LHCN-M2 (cell line): ENCODE data around the gene FOXP1. TPM values are rescaled to one million over a fixed set of nuclear protein-coding genes. Genes with fewer than 3 reads are reported as not detected.
A peak's percentile ranks its signal among the peaks of the same experiment; 100 is the strongest.

Experiments
- DNase-seq: peaks from one replicate; pipeline ENCODE4 v3.0.0-alpha.2; 2012; ENCODE audit warnings: low read depth
- total RNA-seq: library from RNA; depleted of rRNA; stranded (reverse); fragments of >200 nt; gene quantifications from 2 replicates; pipeline ENCODE4 v1.2.3, GENCODE V29; 2014

Gene FOXP1
- total RNA-seq, 1 experiment from 2014 or later = 18.2 TPM

DNA sequence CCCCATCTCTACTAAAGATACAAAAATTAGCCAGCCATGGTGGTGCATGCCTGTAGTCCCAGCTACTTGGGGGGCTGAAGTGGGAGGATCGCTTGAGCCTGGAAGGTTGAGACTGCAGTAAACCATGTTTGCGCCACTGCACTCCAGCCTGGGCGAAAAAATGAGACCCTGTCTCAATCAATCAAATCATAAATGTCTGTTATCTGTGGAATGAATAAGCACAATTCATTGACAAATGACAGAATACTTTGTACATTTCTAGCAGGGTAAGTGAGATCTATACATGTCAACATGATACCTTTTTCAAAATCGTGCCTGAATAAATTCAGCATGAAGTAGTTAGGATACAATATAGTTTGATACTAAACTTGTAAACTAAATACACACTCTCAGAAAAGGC lies 181.2 kb downstream of the FOXP1 start:
- no peak for DNase-seq

DNA sequence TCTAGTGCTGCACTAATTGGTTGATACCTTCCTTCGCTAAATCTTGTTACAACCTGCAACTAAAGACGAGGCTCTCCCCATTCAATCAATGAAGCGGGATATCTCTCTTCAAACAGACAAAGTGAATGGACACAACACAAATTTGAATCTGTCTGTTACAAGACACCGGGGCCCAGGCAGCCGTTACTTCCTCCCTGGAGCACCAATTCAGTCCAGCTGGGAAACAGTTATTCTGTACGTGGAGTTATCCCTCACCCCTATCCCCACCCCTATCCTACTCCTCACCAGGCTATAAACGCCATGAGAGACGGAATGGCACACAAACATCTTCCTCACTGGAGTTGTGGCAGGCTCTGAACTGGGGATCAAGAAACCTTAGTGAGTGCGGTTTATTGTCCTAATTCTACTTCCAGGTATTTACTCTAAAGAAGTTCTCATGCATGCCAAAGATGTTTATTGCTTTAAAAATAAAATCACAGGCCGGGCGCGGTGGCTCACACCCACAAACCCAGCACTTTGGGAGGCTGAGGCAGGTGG lies 181.8 kb downstream of the FOXP1 start:
- no peak for DNase-seq

DNA sequence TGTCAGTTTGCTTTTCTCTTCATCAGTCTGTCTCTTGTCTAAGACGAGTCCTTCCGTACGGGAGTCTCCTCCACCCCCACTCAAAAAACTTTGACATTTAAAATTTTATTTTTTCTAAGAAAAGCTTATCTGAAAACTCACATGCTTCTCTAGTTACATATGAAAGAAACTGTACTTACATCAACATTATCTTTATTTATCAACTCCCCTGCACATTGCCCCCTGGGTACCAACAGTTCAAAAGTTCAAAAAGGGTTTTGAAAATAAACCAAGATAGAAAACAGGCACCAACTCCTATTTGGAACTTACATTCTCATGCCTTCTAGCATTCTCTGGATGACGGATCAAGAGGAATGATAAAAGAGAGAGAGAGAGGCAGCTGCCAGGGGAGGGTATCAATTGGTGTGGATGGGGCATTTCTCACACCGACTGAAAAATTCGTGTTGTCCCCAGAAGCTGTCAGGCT lies 182.5 kb downstream of the FOXP1 start:
- no peak for DNase-seq

DNA sequence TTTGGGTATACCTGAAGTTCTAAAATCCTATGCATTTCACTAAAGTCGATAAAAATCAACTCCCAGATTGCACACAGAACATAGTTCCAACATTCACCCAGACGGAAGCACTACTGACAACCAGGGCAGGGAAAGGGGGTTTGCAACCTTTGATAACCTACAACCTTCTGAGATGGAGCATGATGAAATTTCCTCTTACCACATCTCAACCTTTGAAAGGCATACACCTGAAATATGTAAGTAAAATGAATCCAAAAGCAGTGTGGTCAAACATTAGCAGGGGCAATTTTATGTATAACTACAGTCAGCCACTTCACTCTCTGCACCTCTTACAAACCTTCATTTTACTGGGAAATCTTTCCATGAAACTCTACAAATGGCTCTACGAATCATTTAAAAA lies 184.1 kb downstream of the FOXP1 start:
- no peak for DNase-seq

DNA sequence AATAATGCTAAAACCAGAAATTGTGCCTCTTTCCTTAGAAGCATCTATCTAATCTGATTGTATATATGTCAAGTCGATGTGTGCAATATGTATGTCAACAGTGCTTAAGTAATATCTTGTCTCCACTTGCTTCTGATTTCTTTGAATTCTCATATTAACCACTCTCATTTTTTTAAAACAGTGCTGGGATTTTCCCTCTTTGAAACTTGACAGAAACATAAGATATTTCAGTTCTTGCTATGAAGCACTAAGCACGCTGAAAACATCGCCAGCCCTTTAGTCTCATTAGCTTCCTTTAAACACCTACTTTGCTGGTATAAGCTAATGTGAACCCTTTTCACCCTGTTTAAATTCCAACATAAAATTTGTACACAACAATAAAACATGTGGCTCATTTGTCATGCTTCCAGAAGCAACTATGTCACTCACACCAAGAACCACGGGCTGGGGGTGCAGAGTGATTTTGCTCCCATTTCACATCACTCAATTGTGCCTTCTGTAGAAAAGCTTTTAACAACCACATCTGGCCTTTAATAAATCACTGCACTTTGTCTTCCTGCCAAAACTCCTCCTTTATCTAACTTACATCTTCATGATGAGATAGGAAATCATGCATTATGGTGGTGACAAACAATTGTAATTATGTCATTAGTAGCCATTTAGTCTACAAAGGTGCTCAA lies 185.2 kb downstream of the FOXP1 start:
- no peak for DNase-seq

DNA sequence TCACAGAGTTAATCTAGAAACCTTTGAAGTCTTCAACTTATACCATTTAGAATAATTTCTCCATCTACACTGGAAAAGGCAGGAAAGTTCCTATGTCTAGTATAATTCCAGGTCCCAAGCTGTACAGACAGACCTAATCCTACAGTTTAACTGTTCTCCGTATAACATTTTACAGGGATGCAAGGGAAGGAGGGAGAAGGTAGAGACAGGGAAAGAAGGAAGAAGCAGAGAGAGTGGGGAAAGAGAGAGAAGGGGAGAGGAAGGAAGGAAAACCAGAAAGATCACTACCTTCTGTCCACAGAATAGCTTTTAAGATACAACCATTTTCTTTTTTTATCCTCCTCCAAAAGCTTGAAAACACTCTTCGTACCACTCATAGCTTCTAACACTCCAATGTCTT lies 185.8 kb downstream of the FOXP1 start:
- no peak for DNase-seq

DNA sequence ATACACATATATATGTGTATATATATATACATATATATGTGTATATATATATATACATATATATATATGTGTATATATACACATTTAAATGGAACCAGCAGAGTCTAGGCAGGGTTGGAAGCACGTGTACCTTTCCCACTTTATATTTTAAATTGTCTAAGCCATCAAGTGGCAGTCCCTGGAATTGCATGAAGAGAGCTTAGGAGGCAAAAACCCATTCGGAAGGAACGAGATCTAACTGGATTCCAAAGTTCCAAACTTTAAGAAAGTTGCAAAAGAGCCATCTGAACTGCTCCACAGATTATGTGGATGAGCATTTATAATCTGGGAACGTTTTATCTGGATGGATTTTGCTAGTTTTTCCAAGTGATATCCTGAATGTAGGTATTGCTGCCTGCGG lies 186.5 kb downstream of the FOXP1 start:
- DNase-seq = peak; percentile 58

DNA sequence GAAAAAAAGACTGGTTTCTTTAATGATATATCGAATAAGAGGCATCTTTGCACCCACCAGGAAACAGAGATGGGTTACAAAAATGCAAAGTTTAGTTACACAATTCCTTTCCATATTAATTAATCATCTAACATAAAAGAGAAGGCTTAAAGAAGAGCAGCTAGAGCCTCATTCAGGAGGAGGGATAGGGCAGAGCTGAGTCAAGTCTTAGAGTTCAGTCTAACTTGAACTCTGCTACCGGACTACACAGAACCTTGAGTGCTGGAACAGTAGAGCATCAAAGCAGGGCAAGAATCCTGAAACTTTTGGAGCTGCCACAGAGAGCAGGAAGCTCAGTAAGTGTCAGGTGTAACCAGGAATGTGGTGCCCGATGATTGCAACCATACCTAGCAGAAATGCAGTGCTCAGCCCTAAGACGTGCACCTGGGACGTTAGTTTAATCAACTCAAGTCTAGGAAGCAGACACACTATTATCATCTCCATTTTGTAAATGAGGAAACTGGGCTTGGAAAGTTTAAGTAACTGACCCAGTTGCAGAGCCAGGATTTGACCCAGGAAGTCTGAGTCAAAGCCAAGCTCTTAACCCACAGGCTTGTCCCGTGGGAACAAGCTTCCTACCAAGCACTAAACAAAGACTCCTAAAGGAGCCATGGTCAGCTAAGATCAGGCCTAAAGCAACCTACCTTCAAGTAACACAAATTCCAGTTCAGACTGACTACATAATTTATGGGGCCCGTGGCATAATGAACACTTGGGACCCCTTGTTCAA lies 187.4 kb downstream of the FOXP1 start:
- DNase-seq = peak; percentile 77

DNA sequence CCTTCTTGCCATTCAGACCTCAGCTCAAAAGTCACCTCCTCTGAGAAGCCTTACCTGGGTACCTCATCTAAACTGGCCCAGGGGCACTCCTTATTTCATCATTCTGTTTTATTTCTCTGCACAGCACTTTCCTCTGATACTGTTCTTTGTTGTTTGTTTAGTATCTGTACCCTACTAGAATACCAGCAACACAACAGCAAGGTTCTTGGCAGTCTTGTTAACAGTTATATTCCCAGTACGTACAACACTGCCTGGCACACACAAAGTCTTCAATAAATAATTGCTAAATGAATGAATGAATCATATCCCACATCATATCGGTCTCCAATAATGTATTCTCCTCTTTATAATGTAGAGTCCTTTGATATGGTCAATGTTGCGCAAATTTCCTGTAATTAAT lies 188.1 kb downstream of the FOXP1 start:
- no peak for DNase-seq

DNA sequence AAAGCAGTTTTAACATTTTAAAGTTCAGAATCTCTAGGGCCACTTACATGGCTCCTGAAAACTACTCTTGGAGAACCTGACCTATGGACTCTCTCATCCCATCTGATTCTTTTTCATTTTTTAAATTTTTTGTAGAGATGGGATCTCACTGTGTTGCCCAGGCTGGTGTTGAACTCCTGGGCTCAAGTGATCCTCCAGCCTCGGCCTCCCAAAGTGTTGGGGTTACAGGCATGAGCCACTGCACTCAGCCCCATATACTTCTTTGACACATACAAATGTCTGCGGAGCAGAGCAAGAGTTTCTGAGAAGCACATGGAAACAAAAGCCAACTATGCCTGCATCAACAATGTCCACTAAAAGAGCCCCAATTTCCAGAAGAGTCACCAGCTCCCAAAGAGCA lies 189.8 kb downstream of the FOXP1 start:
- no peak for DNase-seq

DNA sequence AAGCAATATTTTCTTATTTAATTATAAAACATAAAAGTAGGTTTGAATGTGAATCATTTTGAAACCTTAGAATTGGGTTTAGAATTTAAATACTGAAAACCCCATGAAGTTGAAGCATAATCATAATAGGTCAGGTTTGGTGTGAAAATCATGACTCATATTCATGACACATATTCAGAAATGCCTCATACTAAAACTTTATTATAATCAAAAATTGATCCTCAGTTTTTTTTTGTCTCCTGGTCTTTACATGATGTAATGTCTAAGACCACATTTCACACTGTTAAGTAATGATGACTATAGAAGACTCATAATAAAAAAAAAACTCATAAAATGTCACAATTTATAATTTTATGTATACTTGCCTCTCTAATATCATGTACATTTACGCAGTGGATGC lies 190.4 kb downstream of the FOXP1 start:
- peak; percentile 35 for DNase-seq

DNA sequence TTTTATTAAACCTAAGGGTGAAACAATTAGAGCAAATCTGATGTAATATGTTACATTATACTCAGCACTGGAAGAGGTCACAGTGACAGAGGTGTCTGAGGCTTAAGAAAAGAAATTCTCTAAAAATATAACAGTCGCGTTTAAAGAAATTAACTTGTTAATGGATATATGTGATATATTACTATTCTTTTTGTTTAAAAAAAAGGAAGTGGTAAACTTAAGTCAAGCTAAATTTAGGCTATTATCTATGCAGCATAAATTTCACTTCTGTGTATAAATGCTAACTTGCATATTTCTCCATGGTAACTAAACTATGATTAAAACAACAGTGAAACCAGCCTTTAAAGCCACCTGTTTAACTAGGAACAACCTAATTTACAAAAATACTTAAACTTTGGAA lies 191.3 kb downstream of the FOXP1 start:
- no peak for DNase-seq

DNA sequence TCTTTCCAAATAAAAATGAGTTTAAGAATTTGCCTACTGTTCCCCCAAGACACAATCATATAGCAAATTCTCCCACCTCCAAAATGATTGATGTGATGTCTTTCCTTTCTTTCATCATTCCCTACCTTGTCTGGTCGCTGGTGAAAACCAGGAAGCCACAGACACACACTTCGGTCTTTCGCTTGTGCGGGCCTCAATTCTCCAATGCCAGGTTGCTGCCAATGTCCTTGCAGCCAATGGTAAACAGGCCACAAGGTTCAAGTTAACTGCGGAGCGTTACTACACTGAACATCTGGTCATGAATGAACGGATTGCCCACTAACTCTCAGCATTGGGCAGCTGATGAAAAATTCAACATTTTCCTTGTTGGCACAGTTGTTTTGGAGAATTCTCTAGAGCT lies 192.2 kb downstream of the FOXP1 start:
- DNase-seq = no peak

DNA sequence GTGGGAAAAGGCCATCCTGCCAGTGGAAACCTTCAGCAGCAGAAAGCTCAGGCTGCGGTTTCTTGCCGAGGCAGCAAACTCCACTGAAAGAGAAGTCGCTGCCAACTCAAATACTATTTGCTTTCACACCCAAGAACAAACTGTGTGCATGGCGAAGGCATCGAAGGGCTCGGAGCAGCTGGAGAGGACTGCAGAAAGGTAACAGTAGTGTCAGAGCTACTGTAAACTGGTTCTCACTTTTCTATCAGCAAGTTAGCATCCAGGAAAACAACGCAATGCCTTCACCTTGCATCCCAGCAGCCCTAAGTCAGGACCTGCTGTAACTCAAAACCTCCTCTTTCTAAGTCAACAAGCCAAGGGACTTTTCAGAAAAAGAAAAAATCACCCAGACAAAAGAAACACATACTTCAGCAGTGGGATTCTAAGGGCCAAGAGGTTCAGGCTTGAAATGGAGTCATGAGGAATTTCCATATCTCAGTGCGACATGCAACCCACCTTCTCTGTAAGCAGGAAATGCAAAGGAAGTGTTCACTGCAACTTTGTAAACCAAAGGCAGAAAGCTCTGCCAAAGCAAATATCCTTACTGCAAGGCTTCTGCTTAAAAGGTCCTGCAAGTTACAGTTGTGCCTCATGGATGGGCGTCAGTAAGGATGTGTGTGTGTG lies 193.5 kb downstream of the FOXP1 start:
- DNase-seq = peak; percentile 78

DNA sequence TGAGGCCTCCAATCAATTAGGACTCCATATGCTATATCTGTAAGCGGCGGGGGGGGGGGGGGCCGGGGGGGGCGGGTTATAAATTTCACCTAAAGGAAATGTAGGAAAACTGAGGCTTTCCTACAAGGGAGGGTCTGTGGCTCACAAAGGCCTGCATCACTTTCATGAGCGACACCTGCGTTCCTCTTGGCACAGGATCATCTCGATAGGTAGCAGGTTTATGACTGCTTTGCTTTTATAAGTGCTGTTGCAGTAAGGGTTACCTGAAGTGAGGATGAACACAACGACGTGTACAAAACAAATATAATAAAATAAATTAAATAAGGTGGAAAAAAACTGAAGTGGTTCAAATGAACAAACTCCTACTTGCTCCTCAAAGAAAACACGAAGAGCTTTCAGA lies 194.3 kb downstream of the FOXP1 start:
- DNase-seq = no peak

DNA sequence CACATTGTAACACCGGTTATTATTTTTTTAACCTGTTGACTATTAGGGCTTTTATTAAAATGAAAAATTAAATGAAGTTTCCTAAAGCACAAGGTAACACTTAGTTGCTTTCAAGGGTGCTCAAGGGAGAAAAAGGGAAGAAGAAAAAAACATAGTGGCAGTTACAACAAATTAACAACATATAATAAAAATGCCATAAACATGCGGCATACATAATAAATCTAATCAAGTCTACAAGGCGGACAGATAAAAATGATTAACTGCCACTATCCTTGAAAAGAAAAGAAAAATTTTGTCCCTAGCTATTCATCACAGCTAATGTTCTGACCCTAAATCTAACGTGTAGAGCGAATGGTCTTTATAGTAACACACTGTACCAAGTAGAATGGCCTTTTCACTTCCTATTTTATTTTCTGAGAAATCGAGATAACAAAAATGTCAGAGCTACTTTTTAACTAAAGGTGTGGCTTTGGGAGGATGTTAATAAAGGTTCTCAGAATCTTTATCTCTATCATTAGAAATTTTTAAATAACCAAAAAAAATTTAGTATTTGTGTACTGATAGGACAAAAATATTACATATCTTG lies 194.9 kb downstream of the FOXP1 start:
- DNase-seq = no peak

DNA sequence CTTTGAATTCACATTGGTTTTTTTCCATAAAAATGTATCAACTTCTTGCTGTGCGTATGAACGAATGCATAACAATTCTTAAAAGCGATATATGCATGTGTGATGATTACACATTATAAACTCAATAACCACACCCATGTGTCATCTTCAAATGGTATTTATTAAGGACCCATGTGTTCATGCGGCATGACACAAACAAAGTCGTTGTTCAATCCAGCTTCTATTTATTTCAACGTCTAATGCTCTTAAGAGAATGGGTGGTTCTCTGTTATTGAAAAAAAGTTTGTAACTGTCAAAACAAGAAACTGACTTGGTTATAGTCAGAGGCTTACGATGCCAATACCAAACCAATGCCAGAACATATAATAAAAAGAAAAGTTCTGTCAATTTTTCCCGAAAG lies 195.9 kb downstream of the FOXP1 start:
- DNase-seq = no peak

DNA sequence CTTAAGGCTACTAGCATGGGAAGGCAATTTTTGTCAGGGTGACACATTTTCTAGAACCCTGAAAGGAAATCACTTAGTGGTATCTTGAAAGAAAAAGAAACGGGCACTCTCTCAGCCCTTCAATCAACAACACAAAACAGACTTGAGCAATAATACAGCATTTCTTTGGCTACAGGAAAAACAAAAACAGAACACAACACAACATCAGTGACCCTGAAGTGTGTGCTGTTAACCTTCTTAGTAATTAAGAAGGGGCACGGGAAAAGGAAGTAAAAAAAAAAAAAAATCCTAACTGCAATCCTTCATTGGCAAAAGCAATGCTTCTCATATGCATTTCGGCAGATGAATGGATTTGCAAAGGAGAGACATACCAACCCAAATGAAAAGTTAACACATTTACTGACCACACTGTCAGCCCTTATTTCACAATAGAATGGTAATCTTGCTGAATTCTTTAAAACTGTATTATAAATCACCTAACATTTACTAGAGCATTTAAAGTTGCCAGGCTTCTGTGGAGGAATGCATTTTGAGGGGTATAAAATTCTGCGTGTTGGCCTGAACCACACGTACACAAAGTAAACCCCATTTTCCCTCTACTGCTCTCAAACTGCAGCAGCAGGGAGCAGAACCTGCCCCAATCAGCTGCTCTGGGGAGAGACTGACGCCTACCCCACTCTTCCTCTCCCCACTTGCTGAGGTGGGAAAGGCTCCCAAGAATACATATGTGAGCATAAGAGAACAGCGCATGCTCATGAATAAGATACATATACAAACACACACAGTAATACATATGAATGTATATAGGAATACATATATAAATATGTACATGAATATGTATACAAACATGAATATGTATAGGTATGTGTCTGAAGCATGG lies 198.5 kb downstream of the FOXP1 start:
- no peak for DNase-seq

DNA sequence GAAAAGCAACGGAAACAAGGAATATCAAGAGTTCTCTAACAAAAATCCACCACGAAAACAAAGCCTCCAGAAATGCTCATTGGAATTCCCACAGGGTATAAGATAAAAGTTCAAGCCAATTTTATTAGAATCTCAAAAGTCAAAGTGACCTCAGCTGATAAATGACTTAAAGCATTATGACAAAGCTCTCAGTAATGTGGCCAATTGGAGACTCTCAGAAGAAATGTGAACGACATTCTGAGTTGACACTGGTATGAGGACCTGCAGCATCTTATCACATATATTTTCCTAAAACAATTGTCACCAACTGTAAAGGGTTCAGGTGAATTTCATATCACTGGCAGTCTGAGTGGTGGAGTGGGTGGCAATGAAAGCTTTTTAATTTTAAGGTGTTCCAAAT lies 199.1 kb downstream of the FOXP1 start:
- DNase-seq = no peak

DNA sequence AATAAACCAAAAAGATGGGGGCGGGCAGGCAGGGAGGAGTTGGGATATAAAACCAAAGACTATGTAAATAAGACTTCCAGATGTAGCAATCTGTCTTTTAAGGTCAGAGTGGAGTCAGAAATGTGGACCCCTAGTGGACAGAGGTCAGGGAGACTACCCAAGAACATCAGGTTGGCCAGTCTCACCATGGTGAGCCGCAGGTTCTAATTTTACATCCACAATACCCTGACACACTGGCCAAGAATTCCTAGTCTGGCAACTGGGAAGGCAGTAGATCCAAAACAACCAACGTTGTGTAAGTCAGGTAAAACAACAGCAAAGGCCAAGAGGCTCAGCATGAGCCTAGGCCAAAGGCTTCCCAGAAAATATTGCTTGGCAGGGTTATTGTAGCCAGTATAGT lies 203.4 kb downstream of the FOXP1 start:
- DNase-seq = peak; percentile 51

DNA sequence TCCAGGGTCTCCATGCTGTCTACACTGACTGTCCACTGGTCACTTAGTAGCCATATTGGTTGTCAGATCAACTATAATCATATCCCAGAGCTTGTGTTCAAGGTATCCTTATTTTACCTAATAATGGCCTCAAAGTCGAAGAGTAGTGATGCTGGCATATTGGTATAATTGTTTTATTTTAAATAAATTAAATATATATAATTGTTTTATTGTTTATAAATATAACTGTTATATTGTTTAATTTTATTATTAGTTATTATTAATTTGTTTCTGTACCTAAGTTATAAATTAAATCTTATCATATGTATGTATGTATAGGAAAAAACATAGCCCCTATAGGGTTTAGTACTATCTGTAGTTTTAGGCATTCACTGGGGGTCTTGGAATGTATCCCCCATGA lies 205.0 kb downstream of the FOXP1 start:
- no peak for DNase-seq
